Neural cell (in vitro differentiated cells): ENCODE measurements around the gene SPDEF. TPM values are rescaled to one million over a fixed set of nuclear protein-coding genes. Genes with fewer than 3 reads are reported as not detected.

Experiments used
- H2AFZ ChIP-seq: fragments of 200-600, 300-800 bp; sonication (generic), shearing (Covaris generic); 2 replicates; pipeline ENCODE4 v1.6.0; 2014; ENCODE audit warnings: low read depth, mild to moderate bottlenecking, antibody characterized with exemption, low read length, moderate library complexity
- H3F3A ChIP-seq: fragments of 200-600 bp; shearing (Covaris generic); 2 replicates; pipeline ENCODE4 v1.6.1; 2016; ENCODE audit warnings: mild to moderate bottlenecking, moderate library complexity, mixed read lengths, antibody characterized with exemption, low read length; ENCODE audit not compliant: insufficient read depth, poor library complexity, severe bottlenecking
- H3K27ac ChIP-seq: fragments of 200-600, 300-800 bp; sonication (generic), shearing (Covaris generic); 2 replicates; pipeline ENCODE4 v1.5.1; 2014; ENCODE audit warnings: mild to moderate bottlenecking, low read length, moderate library complexity
- H3K27me3 ChIP-seq: fragments of 300-800, 200-600 bp; sonication (generic), shearing (Covaris generic); 2 replicates; pipeline ENCODE4 v1.6.0; 2014; ENCODE audit warnings: mild to moderate bottlenecking, low read depth, low read length, moderate library complexity; ENCODE audit not compliant: insufficient read depth
- H3K36me3 ChIP-seq: fragments of 300-800, 200-600 bp; sonication (generic), shearing (Covaris generic); 2 replicates; pipeline ENCODE4 v1.5.1; 2014; ENCODE audit warnings: mild to moderate bottlenecking, antibody characterized with exemption, low read length, moderate library complexity; ENCODE audit not compliant: insufficient read depth
- H3K4me2 ChIP-seq: fragments of 300-800, 200-600 bp; sonication (generic), shearing (Covaris generic); 2 replicates; pipeline ENCODE4 v1.6.0; 2014; ENCODE audit warnings: mild to moderate bottlenecking, low read length
- H3K4me3 ChIP-seq: fragments of 300-800, 200-600 bp; sonication (generic), shearing (Covaris generic); 2 replicates; pipeline ENCODE4 v1.5.1; 2014; ENCODE audit warnings: mild to moderate bottlenecking, low read length, moderate library complexity
- H3K79me2 ChIP-seq: fragments of 200-600 bp; shearing (Covaris generic); replicated peaks from 2 replicates; pipeline ENCODE4 v1.6.0; 2014; ENCODE audit warnings: mild to moderate bottlenecking, low read length, moderate library complexity; ENCODE audit not compliant: insufficient read depth
- H3K9ac ChIP-seq: fragments of 300-800, 200-600 bp; sonication (generic), shearing (Covaris generic); 2 replicates; pipeline ENCODE4 v1.6.1; 2016; ENCODE audit warnings: mild to moderate bottlenecking, low read length, mixed read lengths
- H3K9me2 ChIP-seq: fragments of 200-600 bp; shearing (Covaris generic); 2 replicates; pipeline ENCODE4 v1.6.1; 2016; ENCODE audit warnings: mild to moderate bottlenecking, low read length, mixed read lengths; ENCODE audit not compliant: insufficient read depth
- H3K9me3 ChIP-seq: fragments of 200-600, 300-800 bp; sonication (generic), shearing (Covaris generic); 2 replicates; pipeline ENCODE4 v1.6.1; 2016; ENCODE audit warnings: mild to moderate bottlenecking, mixed run types, low read length, moderate library complexity, mixed read lengths
- H4K20me1 ChIP-seq: fragments of 200-600 bp; shearing (Covaris generic); 2 replicates; pipeline ENCODE4 v1.6.1; 2016; ENCODE audit warnings: mild to moderate bottlenecking, mixed run types; ENCODE audit not compliant: insufficient read depth
- EP300 ChIP-seq: fragments of 450-650 bp; conservative IDR thresholded peaks from 2 replicates; pipeline ENCODE4 v1.6.1; 2014; ENCODE audit warnings: antibody characterized with exemption, mild to moderate bottlenecking, moderate library complexity; ENCODE audit not compliant: poor library complexity, severe bottlenecking
- EZH2 ChIP-seq: fragments of 200-600, 300-800 bp; shearing (Covaris generic), sonication (generic); IDR thresholded peaks from 2 replicates; pipeline ENCODE4 v1.6.1; 2014; ENCODE audit warnings: antibody characterized with exemption, low read length, borderline replicate concordance, mild to moderate bottlenecking; ENCODE audit not compliant: insufficient read depth, poor library complexity, severe bottlenecking
- MXI1 ChIP-seq: fragments of 450-650 bp; conservative IDR thresholded peaks from 2 replicates; pipeline ENCODE4 v1.6.1; 2014; ENCODE audit warnings: antibody characterized with exemption, mild to moderate bottlenecking; ENCODE audit not compliant: poor library complexity, severe bottlenecking
- POLR2AphosphoS5 ChIP-seq: IDR thresholded peaks from 2 replicates; pipeline ENCODE4 v1.6.1; 2012
- RAD21 ChIP-seq: fragments of 450-650 bp; conservative IDR thresholded peaks from 2 replicates; pipeline ENCODE4 v1.6.1; 2014; ENCODE audit warnings: antibody characterized with exemption, mild to moderate bottlenecking, moderate library complexity
- SMC3 ChIP-seq: fragments of 450-650 bp; conservative IDR thresholded peaks from 2 replicates; pipeline ENCODE4 v1.6.1; 2014; ENCODE audit warnings: antibody characterized with exemption, mild to moderate bottlenecking, moderate library complexity; ENCODE audit not compliant: poor library complexity
- TAF1 ChIP-seq: IDR thresholded peaks from 2 replicates; pipeline ENCODE4 v1.6.1; 2012; ENCODE audit warnings: low read depth
- polyA plus RNA-seq: library from polyadenylated mRNA; depleted of rRNA; stranded (reverse); fragments of >200 nt; gene quantifications from 2 replicates; pipeline ENCODE4 v1.2.3, GENCODE V29; 2014
- TF ChIP-seq, protein P1 (sequence below): fragments of 450-650 bp; IDR thresholded peaks from 2 replicates; pipeline ENCODE4 v1.5.1; 2014; ENCODE audit warnings: antibody characterized with exemption, mild to moderate bottlenecking, moderate library complexity; ENCODE audit not compliant: poor library complexity, severe bottlenecking
- TF ChIP-seq, protein P2 (sequence below): IDR thresholded peaks from 2 replicates; pipeline ENCODE4 v1.6.1; 2012; ENCODE audit warnings: borderline replicate concordance

The SPDEF gene
- polyA plus RNA-seq, 1 donor from 2014 or later = 0.36 TPM

DNA sequence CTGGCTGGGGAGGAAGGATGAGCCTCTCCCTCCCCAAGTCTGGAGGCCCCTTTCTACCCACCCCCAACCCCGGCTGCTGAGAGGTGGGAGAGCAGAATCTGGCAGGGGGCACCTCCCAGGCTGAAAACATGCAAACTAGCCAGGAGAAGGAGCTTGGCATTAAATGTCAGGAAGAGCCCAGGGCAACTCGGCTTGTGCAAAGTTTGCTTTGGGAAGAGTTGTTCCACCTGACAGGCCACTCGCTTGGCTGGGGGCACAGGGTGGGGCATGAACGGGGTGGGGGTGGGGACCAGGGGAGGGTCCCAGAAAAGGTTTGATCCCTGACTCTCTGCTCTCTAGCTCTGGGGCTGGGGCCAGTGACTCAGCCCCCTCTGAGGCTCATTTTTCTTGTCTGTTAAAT, 3.0 kb downstream of the SPDEF start:
- Histone ChIP-seq H3K9me2 (no peaks in the 10 kb centered on the region), H3K4me3 (no peak overlapping the region), H3K36me3 (no peaks in the 10 kb centered on the region), H4K20me1 (no peaks in the 10 kb centered on the region), H2AFZ (no peak overlapping the region), H3K79me2 (no peaks in the 10 kb centered on the region), H3K4me2 (no peak overlapping the region), H3K9ac (no peak overlapping the region), H3F3A (no peaks in the 10 kb centered on the region), H3K9me3 (no peaks in the 10 kb centered on the region), H3K27me3 (no peaks in the 10 kb centered on the region), H3K27ac (no peak overlapping the region)
- TF ChIP-seq SMC3 = no peak
- no peak for TF ChIP-seq EP300
- no peak for TF ChIP-seq POLR2AphosphoS5
- no peak for TF ChIP-seq EZH2
- TF ChIP-seq, protein P1, sequence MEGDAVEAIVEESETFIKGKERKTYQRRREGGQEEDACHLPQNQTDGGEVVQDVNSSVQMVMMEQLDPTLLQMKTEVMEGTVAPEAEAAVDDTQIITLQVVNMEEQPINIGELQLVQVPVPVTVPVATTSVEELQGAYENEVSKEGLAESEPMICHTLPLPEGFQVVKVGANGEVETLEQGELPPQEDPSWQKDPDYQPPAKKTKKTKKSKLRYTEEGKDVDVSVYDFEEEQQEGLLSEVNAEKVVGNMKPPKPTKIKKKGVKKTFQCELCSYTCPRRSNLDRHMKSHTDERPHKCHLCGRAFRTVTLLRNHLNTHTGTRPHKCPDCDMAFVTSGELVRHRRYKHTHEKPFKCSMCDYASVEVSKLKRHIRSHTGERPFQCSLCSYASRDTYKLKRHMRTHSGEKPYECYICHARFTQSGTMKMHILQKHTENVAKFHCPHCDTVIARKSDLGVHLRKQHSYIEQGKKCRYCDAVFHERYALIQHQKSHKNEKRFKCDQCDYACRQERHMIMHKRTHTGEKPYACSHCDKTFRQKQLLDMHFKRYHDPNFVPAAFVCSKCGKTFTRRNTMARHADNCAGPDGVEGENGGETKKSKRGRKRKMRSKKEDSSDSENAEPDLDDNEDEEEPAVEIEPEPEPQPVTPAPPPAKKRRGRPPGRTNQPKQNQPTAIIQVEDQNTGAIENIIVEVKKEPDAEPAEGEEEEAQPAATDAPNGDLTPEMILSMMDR = no peak
- no peak for TF ChIP-seq TAF1
- TF ChIP-seq RAD21 = no peak
- no peak for TF ChIP-seq MXI1
- TF ChIP-seq, protein P2, sequence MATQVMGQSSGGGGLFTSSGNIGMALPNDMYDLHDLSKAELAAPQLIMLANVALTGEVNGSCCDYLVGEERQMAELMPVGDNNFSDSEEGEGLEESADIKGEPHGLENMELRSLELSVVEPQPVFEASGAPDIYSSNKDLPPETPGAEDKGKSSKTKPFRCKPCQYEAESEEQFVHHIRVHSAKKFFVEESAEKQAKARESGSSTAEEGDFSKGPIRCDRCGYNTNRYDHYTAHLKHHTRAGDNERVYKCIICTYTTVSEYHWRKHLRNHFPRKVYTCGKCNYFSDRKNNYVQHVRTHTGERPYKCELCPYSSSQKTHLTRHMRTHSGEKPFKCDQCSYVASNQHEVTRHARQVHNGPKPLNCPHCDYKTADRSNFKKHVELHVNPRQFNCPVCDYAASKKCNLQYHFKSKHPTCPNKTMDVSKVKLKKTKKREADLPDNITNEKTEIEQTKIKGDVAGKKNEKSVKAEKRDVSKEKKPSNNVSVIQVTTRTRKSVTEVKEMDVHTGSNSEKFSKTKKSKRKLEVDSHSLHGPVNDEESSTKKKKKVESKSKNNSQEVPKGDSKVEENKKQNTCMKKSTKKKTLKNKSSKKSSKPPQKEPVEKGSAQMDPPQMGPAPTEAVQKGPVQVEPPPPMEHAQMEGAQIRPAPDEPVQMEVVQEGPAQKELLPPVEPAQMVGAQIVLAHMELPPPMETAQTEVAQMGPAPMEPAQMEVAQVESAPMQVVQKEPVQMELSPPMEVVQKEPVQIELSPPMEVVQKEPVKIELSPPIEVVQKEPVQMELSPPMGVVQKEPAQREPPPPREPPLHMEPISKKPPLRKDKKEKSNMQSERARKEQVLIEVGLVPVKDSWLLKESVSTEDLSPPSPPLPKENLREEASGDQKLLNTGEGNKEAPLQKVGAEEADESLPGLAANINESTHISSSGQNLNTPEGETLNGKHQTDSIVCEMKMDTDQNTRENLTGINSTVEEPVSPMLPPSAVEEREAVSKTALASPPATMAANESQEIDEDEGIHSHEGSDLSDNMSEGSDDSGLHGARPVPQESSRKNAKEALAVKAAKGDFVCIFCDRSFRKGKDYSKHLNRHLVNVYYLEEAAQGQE = no peak

DNA sequence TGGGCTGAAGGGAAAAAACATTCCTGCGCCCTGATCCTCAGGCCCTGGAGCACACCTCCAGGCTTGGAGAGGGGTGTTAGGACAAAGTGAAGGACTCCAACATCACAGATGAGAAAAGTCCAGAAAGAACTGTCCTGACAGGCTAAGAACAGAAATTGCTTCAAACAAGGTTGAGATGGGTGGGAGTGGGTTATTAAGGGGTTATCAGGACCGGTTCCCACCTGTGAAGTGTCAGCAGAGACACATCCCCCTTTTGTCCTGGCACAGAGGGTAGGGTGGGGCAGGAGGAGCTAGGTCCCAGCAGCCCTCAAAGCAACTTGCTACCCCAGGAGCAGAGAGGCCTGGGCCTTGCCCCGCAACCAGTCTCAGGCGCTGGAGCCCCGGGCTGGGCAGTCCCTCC, 3.5 kb downstream of the SPDEF start:
- H3K27me3 ChIP-seq = no peaks in the 10 kb centered on the region
- TF ChIP-seq EP300 (no peak), EZH2 (no peak), POLR2AphosphoS5 (no peak), MXI1 (no peak), SMC3 (no peak), RAD21 (no peak), TAF1 (no peak)
- TF ChIP-seq, protein P1 = no peak
- TF ChIP-seq, protein P2 = no peak
- H4K20me1 ChIP-seq = no peaks in the 10 kb centered on the region
- no peaks in the 10 kb centered on the region for H3F3A ChIP-seq
- no peaks in the 10 kb centered on the region for H3K9me3 ChIP-seq
- H3K79me2 ChIP-seq = no peaks in the 10 kb centered on the region
- no peak overlapping the region for H3K4me3 ChIP-seq
- no peak overlapping the region for H3K4me2 ChIP-seq
- H2AFZ ChIP-seq = no peak overlapping the region
- no peaks in the 10 kb centered on the region for H3K9me2 ChIP-seq
- no peak overlapping the region for H3K27ac ChIP-seq
- no peaks in the 10 kb centered on the region for H3K36me3 ChIP-seq
- H3K9ac ChIP-seq = no peak overlapping the region
